DOHH2 (cell line): ENCODE results near the gene FYB1.

ENCODE experiments used
- H3F3A ChIP-seq: fragments of 200-600 bp; sonication (generic), shearing (Covaris generic); 2 replicates; pipeline ENCODE4 v1.6.0; 2016; ENCODE audit warnings: antibody characterized with exemption, mild to moderate bottlenecking; ENCODE audit not compliant: control insufficient read depth, insufficient read depth
- H3K27ac ChIP-seq: fragments of 200-600 bp; sonication (generic); 2 replicates; pipeline ENCODE4 v1.5.1; 2014; ENCODE audit warnings: low read depth, mild to moderate bottlenecking, low read length, moderate library complexity
- H3K27me3 ChIP-seq: fragments of 200-600 bp; sonication (generic); 2 replicates; pipeline ENCODE4 v1.6.1; 2014; ENCODE audit warnings: mild to moderate bottlenecking, low read length, mixed read lengths; ENCODE audit not compliant: control insufficient read depth
- H3K36me3 ChIP-seq: fragments of 200-600 bp; sonication (generic); 2 replicates; pipeline ENCODE4 v1.6.1; 2014; ENCODE audit warnings: mild to moderate bottlenecking, low read length, moderate library complexity, mixed read lengths; ENCODE audit not compliant: control insufficient read depth
- H3K4me1 ChIP-seq: fragments of 200-600 bp; sonication (generic); 2 replicates; pipeline ENCODE4 v1.6.1; 2014; ENCODE audit warnings: mild to moderate bottlenecking, low read length, mixed read lengths; ENCODE audit not compliant: control insufficient read depth
- H3K4me2 ChIP-seq: fragments of 200-600 bp; sonication (generic); 2 replicates; pipeline ENCODE4 v1.6.0; 2014; ENCODE audit warnings: mild to moderate bottlenecking, low read length, moderate library complexity
- H3K4me3 ChIP-seq: fragments of 200-600 bp; sonication (generic); 2 replicates; pipeline ENCODE4 v1.5.1; 2014; ENCODE audit warnings: mild to moderate bottlenecking, low read length, mixed read lengths
- H3K79me2 ChIP-seq: fragments of 200-600 bp; sonication (generic); 2 replicates; pipeline ENCODE4 v1.6.1; 2014; ENCODE audit warnings: mild to moderate bottlenecking, low read length, mixed read lengths; ENCODE audit not compliant: control insufficient read depth
- H3K9me2 ChIP-seq: fragments of 200-600 bp; sonication (generic); replicated peaks from 2 replicates; pipeline ENCODE4 v1.6.1; 2014; ENCODE audit warnings: mild to moderate bottlenecking, low read length, mixed read lengths; ENCODE audit not compliant: control insufficient read depth
- H3K9me3 ChIP-seq: fragments of 200-600 bp; sonication (generic); 2 replicates; pipeline ENCODE4 v1.6.1; 2014; ENCODE audit warnings: antibody characterized with exemption, low read length, mixed read lengths; ENCODE audit not compliant: control insufficient read depth, insufficient read depth
- H4K20me1 ChIP-seq: fragments of 200-600 bp; sonication (generic); 2 replicates; pipeline ENCODE4 v1.6.0; 2014; ENCODE audit warnings: low read depth, mild to moderate bottlenecking, antibody characterized with exemption, low read length, moderate library complexity; ENCODE audit not compliant: control insufficient read depth, insufficient read depth
- EZH2phosphoT487 ChIP-seq: fragments of 200-600 bp; sonication (generic); IDR thresholded peaks from 2 replicates; pipeline ENCODE4 v1.6.1; 2017; ENCODE audit warnings: borderline replicate concordance, mild to moderate bottlenecking, antibody characterized with exemption, low read length, moderate library complexity, mixed read lengths
- TF ChIP-seq, protein P1 (sequence below): fragments of 200-600 bp; sonication (generic); IDR thresholded peaks from one replicate; pipeline ENCODE4 v1.5.1; 2014; ENCODE audit warnings: antibody characterized with exemption, mild to moderate bottlenecking, low read depth, low read length; ENCODE audit not compliant: poor library complexity, severe bottlenecking

FYB1 gene

DNA sequence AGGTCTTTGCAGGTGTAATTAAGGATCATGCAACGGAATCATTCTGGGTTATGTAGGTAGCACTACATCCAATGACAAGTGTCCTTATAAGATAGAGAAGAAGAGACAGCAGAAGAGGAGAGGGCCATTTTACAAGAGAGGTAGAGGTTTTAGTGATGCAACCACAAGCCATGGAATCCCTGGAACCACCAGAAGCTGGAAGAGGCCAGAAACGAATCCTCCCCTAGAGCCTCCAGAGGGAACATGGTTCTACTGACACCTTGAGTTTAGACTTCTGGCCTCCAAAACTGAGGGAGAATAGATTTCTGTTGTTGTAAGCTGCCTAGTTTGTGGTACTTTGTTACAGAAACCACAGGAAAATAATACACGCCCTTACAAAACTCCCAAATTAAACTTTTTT lies 3.5 kb downstream of the FYB1 start:
- no peak for TF ChIP-seq EZH2phosphoT487
- TF ChIP-seq, protein P1, sequence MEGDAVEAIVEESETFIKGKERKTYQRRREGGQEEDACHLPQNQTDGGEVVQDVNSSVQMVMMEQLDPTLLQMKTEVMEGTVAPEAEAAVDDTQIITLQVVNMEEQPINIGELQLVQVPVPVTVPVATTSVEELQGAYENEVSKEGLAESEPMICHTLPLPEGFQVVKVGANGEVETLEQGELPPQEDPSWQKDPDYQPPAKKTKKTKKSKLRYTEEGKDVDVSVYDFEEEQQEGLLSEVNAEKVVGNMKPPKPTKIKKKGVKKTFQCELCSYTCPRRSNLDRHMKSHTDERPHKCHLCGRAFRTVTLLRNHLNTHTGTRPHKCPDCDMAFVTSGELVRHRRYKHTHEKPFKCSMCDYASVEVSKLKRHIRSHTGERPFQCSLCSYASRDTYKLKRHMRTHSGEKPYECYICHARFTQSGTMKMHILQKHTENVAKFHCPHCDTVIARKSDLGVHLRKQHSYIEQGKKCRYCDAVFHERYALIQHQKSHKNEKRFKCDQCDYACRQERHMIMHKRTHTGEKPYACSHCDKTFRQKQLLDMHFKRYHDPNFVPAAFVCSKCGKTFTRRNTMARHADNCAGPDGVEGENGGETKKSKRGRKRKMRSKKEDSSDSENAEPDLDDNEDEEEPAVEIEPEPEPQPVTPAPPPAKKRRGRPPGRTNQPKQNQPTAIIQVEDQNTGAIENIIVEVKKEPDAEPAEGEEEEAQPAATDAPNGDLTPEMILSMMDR, result no peak
- Histone ChIP-seq H3K9me2 (no peaks in the 10 kb centered on the region), H3K4me2 (no peak overlapping the region), H3K4me3 (no peak overlapping the region), H3F3A (no peaks in the 10 kb centered on the region), H3K36me3 (no peaks in the 10 kb centered on the region), H3K27me3 (peaks cover 2% of the 10 kb centered on the region; the same call in 1 of the 2 replicates), H3K4me1 (no peaks in the 10 kb centered on the region), H3K9me3 (no peaks in the 10 kb centered on the region), H4K20me1 (no peaks in the 10 kb centered on the region), H3K79me2 (no peaks in the 10 kb centered on the region), H3K27ac (no peak overlapping the region)

DNA sequence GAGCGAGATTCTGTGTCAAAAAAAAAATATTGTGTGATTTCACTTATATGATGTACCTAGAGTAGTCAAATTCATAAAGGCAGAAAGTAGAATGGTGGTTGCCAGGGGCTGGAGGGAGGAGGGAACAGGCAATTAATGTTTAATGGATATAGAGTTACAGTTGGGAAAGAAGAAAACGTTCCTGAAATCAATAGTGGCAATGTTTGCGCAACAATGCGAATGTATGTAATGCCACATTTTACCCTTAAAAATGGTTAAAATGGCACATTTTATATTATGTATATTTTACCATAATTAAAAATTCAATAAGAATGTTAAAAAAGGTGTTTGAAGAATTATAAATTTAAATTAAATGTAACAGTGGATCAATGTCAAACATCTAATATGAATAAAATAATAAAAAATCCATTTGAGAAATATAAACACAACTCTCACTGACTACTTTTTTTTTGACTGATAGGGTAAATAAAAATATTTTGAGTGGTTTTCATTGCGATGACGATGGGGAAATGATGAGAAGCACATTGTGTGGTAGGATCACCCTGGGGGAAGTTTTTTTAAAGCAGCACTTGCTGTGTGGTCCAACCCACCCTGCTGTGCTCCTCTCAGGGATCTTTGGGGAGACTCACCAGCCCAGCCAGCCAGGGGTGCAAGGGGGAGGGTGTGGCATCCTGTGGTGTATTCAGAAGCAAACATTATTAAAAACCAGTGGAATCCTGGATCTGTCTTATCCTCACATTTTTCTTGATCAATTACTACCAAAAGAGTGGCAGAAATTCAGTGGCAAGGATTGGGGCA lies 4.3 kb downstream of the FYB1 start:
- Histone ChIP-seq H3K4me2 (no peak overlapping the region), H3K27ac (no peak overlapping the region), H4K20me1 (no peaks in the 10 kb centered on the region), H3K36me3 (no peaks in the 10 kb centered on the region), H3F3A (no peaks in the 10 kb centered on the region), H3K9me3 (no peaks in the 10 kb centered on the region), H3K79me2 (no peaks in the 10 kb centered on the region), H3K4me3 (no peak overlapping the region), H3K9me2 (no peaks in the 10 kb centered on the region), H3K27me3 (peaks cover 2% of the 10 kb centered on the region; the same call in 1 of the 2 replicates), H3K4me1 (no peaks in the 10 kb centered on the region)
- TF ChIP-seq EZH2phosphoT487, result no peak
- TF ChIP-seq, protein P1, result no peak

DNA sequence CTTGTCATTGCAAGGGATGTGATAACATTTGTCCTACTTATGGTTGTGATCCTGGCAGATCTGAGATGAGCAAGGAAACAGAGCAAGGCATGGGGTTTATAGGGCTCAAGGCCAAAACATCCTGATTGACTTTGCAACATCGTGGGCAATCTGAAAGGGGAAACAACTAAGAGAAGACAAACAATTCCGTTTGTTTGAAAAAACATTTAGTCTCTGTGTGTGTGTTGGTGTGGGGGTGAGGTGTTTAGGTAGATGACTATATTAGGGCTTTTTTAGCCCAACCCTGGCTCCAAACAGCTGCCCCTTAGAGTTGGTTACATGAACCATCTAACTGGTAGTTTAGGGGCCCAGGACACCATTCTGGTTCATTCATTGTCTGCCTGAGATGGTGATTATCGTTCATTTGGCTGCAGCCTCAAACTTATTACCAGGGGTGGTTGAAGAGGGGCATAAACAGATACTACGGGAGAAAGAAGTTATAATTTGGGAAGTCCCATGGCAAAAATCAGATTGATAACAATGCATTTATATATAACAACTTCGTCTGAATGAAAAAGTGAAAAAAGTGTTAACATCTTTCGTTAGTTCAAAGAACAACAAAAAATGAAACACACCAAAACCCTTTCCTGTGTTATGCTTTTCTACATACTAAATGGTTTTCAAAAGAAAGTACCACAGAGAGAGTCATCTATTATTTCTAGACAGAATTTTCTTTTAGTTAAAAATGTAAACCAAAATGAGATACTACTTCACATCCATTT lies 5.7 kb downstream of the FYB1 start:
- H3K27ac ChIP-seq, result no peak overlapping the region
- H3K4me3 ChIP-seq, result no peak overlapping the region
- H3K4me1 ChIP-seq, result no peaks in the 10 kb centered on the region
- no peak overlapping the region for H3K4me2 ChIP-seq
- H3K27me3 ChIP-seq, result peaks cover 2% of the 10 kb centered on the region; the same call in 1 of the 2 replicates
- no peak for TF ChIP-seq EZH2phosphoT487
- TF ChIP-seq, protein P1, result no peak
- H3K36me3 ChIP-seq, result no peaks in the 10 kb centered on the region
- H3K79me2 ChIP-seq, result no peaks in the 10 kb centered on the region
- no peaks in the 10 kb centered on the region for H3K9me2 ChIP-seq
- no peaks in the 10 kb centered on the region for H3K9me3 ChIP-seq
- no peaks in the 10 kb centered on the region for H3F3A ChIP-seq
- no peaks in the 10 kb centered on the region for H4K20me1 ChIP-seq
